ENCODE data around the gene ZNF555. TPM values are rescaled to one million over a fixed set of nuclear protein-coding genes. Genes with fewer than 3 reads are reported as not detected.

Gene ZNF555
- total and polyA plus RNA-seq, 2 of the 13 experiments (the other 11 are each of a cell fraction or from before 2014, with no cell fraction given), result 5.0 to 8.0 TPM

DNA sequence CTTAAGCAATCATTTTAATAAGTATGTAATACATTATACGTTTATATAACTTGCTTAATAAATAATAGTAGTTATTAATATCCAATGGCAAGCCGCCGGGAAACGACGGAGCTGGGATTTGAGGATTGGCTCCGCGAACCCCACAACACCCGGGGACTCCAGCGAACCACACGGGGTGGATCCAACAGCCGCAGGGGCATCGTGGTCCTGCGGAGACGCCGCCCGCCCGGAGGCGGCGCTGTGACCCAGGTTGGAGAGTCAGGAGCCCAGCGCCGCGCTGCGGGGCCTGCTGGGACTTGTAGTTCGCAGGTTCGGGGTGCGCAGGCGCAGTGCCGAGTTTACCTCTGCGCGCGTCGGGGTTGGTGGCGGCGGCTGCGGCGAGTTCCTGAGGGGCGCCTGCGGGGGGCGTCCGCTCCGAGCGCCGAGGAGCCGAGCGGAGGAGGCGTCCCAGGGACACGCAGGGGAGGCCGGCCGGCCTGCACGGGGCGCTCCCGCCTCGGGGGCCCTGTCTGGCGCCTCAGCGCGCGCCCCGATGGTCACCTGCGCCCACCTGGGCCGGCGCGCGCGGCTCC is 21.6 kb upstream of the ZNF555 start, which contains the start of gene ZNF554 (continued):
- TF ChIP-seq SMARCE1 (IDR thresholded peaks at IDR 0.05; ENCODE audit: borderline replicate concordance) (no peak), HDAC6 (IDR thresholded peaks at IDR 0.05; ENCODE audit: low read depth, low read length) (no peak), HNF4A (CRISPR knock-in tag; IDR thresholded peaks at IDR 0.05) (peak; percentile 36; the same call in 1 of the 2 replicates), CBFB (CRISPR knock-in tag; IDR thresholded peaks at IDR 0.05) (peak; percentile 89), ZNF782 (CRISPR knock-in tag; IDR thresholded peaks at IDR 0.05; ENCODE audit: borderline replicate concordance) (no peak; the same call in 1 of the 2 replicates), NBN (conservative IDR thresholded peaks at IDR 0.05) (no peak), RBFOX2 (IDR thresholded peaks at IDR 0.05; ENCODE audit: low read depth, low read length) (peak; percentile 81), PHB2 (IDR thresholded peaks at IDR 0.05; ENCODE audit: partially characterized antibody) (no peak), HNRNPK (IDR thresholded peaks at IDR 0.05; ENCODE audit: low read depth, low read length, poor library complexity, severe bottlenecking) (peak; percentile 23), HDAC2 (CRISPR knock-in tag; IDR thresholded peaks at IDR 0.05) (peak; percentile 60; the same call in 1 of the 2 replicates)
- TF ChIP-seq, protein P1, sequence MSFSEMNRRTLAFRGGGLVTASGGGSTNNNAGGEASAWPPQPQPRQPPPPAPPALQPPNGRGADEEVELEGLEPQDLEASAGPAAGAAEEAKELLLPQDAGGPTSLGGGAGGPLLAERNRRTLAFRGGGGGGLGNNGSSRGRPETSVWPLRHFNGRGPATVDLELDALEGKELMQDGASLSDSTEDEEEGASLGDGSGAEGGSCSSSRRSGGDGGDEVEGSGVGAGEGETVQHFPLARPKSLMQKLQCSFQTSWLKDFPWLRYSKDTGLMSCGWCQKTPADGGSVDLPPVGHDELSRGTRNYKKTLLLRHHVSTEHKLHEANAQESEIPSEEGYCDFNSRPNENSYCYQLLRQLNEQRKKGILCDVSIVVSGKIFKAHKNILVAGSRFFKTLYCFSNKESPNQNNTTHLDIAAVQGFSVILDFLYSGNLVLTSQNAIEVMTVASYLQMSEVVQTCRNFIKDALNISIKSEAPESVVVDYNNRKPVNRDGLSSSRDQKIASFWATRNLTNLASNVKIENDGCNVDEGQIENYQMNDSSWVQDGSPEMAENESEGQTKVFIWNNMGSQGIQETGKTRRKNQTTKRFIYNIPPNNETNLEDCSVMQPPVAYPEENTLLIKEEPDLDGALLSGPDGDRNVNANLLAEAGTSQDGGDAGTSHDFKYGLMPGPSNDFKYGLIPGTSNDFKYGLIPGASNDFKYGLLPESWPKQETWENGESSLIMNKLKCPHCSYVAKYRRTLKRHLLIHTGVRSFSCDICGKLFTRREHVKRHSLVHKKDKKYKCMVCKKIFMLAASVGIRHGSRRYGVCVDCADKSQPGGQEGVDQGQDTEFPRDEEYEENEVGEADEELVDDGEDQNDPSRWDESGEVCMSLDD (CRISPR knock-in tag; IDR thresholded peaks at IDR 0.05; ENCODE audit: borderline replicate concordance), result peak; percentile 79; the same call in 1 of the 2 replicates
- TF ChIP-seq, protein P2, sequence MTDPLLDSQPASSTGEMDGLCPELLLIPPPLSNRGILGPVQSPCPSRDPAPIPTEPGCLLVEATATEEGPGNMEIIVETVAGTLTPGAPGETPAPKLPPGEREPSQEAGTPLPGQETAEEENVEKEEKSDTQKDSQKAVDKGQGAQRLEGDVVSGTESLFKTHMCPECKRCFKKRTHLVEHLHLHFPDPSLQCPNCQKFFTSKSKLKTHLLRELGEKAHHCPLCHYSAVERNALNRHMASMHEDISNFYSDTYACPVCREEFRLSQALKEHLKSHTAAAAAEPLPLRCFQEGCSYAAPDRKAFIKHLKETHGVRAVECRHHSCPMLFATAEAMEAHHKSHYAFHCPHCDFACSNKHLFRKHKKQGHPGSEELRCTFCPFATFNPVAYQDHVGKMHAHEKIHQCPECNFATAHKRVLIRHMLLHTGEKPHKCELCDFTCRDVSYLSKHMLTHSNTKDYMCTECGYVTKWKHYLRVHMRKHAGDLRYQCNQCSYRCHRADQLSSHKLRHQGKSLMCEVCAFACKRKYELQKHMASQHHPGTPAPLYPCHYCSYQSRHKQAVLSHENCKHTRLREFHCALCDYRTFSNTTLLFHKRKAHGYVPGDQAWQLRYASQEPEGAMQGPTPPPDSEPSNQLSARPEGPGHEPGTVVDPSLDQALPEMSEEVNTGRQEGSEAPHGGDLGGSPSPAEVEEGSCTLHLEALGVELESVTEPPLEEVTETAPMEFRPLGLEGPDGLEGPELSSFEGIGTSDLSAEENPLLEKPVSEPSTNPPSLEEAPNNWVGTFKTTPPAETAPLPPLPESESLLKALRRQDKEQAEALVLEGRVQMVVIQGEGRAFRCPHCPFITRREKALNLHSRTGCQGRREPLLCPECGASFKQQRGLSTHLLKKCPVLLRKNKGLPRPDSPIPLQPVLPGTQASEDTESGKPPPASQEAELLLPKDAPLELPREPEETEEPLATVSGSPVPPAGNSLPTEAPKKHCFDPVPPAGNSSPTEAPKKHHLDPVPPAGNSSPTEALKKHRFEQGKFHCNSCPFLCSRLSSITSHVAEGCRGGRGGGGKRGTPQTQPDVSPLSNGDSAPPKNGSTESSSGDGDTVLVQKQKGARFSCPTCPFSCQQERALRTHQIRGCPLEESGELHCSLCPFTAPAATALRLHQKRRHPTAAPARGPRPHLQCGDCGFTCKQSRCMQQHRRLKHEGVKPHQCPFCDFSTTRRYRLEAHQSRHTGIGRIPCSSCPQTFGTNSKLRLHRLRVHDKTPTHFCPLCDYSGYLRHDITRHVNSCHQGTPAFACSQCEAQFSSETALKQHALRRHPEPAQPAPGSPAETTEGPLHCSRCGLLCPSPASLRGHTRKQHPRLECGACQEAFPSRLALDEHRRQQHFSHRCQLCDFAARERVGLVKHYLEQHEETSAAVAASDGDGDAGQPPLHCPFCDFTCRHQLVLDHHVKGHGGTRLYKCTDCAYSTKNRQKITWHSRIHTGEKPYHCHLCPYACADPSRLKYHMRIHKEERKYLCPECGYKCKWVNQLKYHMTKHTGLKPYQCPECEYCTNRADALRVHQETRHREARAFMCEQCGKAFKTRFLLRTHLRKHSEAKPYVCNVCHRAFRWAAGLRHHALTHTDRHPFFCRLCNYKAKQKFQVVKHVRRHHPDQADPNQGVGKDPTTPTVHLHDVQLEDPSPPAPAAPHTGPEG (CRISPR knock-in tag; IDR thresholded peaks at IDR 0.05), result no peak
- TF ChIP-seq, protein P3, sequence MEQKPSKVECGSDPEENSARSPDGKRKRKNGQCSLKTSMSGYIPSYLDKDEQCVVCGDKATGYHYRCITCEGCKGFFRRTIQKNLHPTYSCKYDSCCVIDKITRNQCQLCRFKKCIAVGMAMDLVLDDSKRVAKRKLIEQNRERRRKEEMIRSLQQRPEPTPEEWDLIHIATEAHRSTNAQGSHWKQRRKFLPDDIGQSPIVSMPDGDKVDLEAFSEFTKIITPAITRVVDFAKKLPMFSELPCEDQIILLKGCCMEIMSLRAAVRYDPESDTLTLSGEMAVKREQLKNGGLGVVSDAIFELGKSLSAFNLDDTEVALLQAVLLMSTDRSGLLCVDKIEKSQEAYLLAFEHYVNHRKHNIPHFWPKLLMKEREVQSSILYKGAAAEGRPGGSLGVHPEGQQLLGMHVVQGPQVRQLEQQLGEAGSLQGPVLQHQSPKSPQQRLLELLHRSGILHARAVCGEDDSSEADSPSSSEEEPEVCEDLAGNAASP (CRISPR knock-in tag; IDR thresholded peaks at IDR 0.05; ENCODE audit: borderline replicate concordance), result peak; percentile 65
- TF ChIP-seq, protein P4, sequence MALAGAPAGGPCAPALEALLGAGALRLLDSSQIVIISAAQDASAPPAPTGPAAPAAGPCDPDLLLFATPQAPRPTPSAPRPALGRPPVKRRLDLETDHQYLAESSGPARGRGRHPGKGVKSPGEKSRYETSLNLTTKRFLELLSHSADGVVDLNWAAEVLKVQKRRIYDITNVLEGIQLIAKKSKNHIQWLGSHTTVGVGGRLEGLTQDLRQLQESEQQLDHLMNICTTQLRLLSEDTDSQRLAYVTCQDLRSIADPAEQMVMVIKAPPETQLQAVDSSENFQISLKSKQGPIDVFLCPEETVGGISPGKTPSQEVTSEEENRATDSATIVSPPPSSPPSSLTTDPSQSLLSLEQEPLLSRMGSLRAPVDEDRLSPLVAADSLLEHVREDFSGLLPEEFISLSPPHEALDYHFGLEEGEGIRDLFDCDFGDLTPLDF (CRISPR knock-in tag; IDR thresholded peaks at IDR 0.05), result peak; percentile 47; the same call in 1 of the 2 replicates
- TF ChIP-seq, protein P5, sequence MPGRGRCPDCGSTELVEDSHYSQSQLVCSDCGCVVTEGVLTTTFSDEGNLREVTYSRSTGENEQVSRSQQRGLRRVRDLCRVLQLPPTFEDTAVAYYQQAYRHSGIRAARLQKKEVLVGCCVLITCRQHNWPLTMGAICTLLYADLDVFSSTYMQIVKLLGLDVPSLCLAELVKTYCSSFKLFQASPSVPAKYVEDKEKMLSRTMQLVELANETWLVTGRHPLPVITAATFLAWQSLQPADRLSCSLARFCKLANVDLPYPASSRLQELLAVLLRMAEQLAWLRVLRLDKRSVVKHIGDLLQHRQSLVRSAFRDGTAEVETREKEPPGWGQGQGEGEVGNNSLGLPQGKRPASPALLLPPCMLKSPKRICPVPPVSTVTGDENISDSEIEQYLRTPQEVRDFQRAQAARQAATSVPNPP (CRISPR knock-in tag; IDR thresholded peaks at IDR 0.05), result no peak
- TF ChIP-seq, protein P6, sequence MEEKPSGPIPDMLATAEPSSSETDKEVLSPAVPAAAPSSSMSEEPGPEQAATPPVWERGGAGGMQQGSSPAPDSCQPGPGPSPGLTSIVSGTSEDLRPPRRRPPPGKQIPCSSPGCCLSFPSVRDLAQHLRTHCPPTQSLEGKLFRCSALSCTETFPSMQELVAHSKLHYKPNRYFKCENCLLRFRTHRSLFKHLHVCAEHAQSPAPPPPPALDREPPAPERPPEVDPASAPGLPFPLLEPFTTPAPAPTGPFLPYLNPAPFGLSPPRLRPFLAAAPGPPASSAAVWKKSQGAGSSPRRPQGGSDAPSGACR (CRISPR knock-in tag; IDR thresholded peaks at IDR 0.05), result peak; percentile 44; the same call in 1 of the 2 replicates
